Measurements from ENCODE around the gene ELMOD1.

DNA sequence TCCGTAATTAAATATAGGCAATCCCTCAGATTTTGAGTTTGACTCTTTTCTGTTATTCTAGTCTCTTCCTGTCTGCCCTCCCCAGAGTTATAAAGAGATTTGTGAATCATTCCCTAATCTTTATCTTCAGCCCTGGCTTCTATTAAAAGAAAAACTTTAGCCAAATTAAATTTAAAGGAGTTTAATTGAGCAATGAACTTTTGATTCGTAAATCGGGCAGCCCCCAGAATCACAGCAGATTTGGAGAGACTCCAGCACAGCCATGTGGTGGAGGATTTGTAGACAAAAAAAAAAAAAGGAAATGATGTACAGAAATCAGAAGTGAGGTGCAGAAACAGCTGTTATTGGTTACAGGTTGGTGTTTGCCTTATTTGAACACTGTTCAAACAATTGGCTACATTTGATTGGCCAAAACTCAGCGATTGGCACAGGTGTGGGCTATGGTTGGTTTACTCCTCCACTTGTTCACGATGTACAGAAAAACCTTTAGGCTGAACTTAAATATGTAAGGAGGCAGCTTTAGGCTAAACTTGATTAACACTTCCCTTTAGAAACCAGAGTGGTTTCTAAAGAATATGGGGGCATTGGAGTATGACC is 23.1 kb upstream of the ELMOD1 start:
- TF ChIP-seq, protein P1, sequence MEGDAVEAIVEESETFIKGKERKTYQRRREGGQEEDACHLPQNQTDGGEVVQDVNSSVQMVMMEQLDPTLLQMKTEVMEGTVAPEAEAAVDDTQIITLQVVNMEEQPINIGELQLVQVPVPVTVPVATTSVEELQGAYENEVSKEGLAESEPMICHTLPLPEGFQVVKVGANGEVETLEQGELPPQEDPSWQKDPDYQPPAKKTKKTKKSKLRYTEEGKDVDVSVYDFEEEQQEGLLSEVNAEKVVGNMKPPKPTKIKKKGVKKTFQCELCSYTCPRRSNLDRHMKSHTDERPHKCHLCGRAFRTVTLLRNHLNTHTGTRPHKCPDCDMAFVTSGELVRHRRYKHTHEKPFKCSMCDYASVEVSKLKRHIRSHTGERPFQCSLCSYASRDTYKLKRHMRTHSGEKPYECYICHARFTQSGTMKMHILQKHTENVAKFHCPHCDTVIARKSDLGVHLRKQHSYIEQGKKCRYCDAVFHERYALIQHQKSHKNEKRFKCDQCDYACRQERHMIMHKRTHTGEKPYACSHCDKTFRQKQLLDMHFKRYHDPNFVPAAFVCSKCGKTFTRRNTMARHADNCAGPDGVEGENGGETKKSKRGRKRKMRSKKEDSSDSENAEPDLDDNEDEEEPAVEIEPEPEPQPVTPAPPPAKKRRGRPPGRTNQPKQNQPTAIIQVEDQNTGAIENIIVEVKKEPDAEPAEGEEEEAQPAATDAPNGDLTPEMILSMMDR (IDR thresholded peaks at IDR 0.05 in 4 of 5, conservative IDR thresholded peaks at IDR 0.05 in 1 of 5), result no peak
- no peak for TF ChIP-seq POLR2A (IDR thresholded peaks at IDR 0.05)

Measured in gastrocnemius medialis (tissue), 4 donors.